GM21390 (cell line): Measurements from ENCODE around the gene CEBPZOS.

Source experiments
- ATAC-seq: cut with Tn5 transposase; IDR thresholded peaks from one replicate; pipeline ENCODE4 v1.9.1; 2021; ENCODE audit not compliant: unreplicated experiment

CEBPZOS gene

GRCh38 chr2:37231241-37232130 lies 35.2 kb downstream of the CEBPZOS start, which contains the start of the genes CEBPZ and NDUFAF7:
TSS of gene CEBPZ (minus strand) at chr2:37231596. CDS start at chr2:37231567, 29 bp downstream.
TSS of gene NDUFAF7 (plus strand) at chr2:37231658. CDS start at chr2:37231706, 48 bp downstream.
- peak; percentile 97 for ATAC-seq

GRCh38 chr2:37232131-37232933 lies 36.0 kb downstream of the CEBPZOS start:
- no peak for ATAC-seq

- ATAC-seq, result no peak
These were observed 47.1 kb downstream of the CEBPZOS start for GRCh38 chr2:37243435-37243834.

- ATAC-seq, result peak; percentile 92
These were observed 47.7 kb downstream of the CEBPZOS start for GRCh38 chr2:37244017-37244416.

GRCh38 chr2:37244755-37245154 lies 48.5 kb downstream of the CEBPZOS start:
- no peak for ATAC-seq

GRCh38 chr2:37246205-37246604 lies 49.9 kb downstream of the CEBPZOS start:
- ATAC-seq, result no peak

- ATAC-seq, result no peak
These were observed 54.8 kb downstream of the CEBPZOS start for GRCh38 chr2:37250869-37251740.
